Fibroblast of mammary gland (primary cell): Measurements from ENCODE around the gene C19orf73.

Source experiments
- DNase-seq: peaks from one replicate; pipeline ENCODE4 v3.0.0-alpha.2; 2010; ENCODE audit warnings: low read depth
- H3K4me3 ChIP-seq: 2 replicates; pipeline ENCODE4 v1.5.1; 2011; ENCODE audit warnings: low read depth, mild to moderate bottlenecking, low read length, moderate library complexity; ENCODE audit not compliant: control insufficient read depth
- TF ChIP-seq, protein P1 (sequence below): conservative IDR thresholded peaks from 2 replicates; pipeline ENCODE4 v1.5.1; 2011; ENCODE audit warnings: low read depth, low read length, inconsistent platforms; ENCODE audit not compliant: control insufficient read depth, insufficient read depth

C19orf73 gene

GRCh38 chr19:49140951-49141350, 22.0 kb upstream of the C19orf73 start:
- TF ChIP-seq, protein P1, sequence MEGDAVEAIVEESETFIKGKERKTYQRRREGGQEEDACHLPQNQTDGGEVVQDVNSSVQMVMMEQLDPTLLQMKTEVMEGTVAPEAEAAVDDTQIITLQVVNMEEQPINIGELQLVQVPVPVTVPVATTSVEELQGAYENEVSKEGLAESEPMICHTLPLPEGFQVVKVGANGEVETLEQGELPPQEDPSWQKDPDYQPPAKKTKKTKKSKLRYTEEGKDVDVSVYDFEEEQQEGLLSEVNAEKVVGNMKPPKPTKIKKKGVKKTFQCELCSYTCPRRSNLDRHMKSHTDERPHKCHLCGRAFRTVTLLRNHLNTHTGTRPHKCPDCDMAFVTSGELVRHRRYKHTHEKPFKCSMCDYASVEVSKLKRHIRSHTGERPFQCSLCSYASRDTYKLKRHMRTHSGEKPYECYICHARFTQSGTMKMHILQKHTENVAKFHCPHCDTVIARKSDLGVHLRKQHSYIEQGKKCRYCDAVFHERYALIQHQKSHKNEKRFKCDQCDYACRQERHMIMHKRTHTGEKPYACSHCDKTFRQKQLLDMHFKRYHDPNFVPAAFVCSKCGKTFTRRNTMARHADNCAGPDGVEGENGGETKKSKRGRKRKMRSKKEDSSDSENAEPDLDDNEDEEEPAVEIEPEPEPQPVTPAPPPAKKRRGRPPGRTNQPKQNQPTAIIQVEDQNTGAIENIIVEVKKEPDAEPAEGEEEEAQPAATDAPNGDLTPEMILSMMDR = no peak
- no peak for DNase-seq
- no peak overlapping the region for H3K4me3 ChIP-seq

- TF ChIP-seq, protein P1 = no peak
- H3K4me3 ChIP-seq = no peak overlapping the region
These were observed 17.8 kb upstream of the C19orf73 start for GRCh38 chr19:49136771-49137171.

DNA sequence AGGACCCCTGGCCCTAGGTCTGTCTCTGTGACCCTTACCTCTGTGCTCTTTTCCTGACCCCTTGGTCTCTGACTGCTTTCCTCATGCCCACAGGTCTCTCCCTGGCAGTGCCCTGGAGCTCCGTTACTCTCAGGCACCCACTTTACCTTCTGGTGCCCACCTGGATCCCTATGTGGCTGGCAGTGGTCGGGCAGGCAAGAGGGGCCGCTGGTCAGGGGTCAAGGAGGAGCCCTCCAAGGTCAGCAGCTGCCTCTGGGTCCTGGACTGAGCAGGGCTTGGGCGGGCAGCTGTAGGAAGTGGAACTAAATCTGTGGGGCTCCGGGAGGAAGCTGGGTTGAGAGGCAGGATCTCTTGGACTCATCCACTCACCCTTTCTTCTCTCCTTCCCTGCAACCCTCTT, 16.7 kb upstream of the C19orf73 start:
- TF ChIP-seq, protein P1 = no peak
- no peak for DNase-seq
- H3K4me3 ChIP-seq = no peak overlapping the region

More at GRCh38 chr19:49136771-49137171, 17.8 kb upstream of the C19orf73 start:
- no peak for DNase-seq

- DNase-seq = peak; percentile 66
- H3K4me3 ChIP-seq = peak overlapping the region; percentile 3
- TF ChIP-seq, protein P1 = no peak
These were observed 14.9 kb upstream of the C19orf73 start for GRCh38 chr19:49133621-49134454.

DNA sequence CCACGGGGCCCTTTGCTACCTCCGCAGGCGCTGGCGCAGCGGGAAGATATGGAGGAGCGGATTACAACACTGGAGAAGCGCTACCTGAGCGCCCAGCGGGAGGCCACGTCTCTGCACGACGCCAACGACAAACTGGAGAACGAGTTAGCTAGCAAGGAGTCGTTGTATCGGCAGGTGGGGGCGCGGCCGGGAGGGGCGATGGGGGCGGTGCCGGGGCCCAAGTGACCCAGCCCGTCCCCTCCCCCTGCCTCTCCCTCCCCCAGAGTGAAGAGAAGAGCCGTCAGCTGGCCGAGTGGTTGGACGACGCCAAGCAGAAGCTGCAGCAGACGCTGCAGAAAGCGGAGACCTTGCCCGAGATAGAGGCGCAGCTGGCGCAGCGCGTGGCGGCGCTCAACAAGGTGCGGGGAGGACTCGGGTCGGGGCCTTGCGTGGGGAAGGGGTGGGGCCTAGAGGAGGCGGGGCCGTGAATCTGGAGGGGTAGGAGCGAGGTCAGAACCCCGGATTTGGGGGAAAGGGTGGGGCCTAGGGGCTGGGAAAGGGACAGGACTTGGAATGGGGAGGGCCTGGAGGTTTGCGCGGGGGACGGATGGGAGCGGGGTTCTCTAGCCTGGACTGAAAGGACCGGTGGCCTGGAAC, 14.1 kb upstream of the C19orf73 start:
- DNase-seq = no peak
- no peak overlapping the region for H3K4me3 ChIP-seq

GRCh38 chr19:49130325-49130724, 11.4 kb upstream of the C19orf73 start:
- TF ChIP-seq, protein P1 = no peak
- DNase-seq = no peak
- H3K4me3 ChIP-seq = no peak overlapping the region

More for the DNA sequence above, 14.1 kb upstream of the C19orf73 start:
- TF ChIP-seq, protein P1 = no peak
